HepG2 (cell line): ENCODE results near the gene RANBP2. TPM values are rescaled to one million over a fixed set of nuclear protein-coding genes. Genes with fewer than 3 reads are reported as not detected.
A peak's percentile ranks its signal among the peaks of the same experiment; 100 is the strongest.

Source experiments
- CENPT ChIP-seq: sonication (generic); formaldehyde crosslinking; IDR thresholded peaks from 2 replicates; pipeline ENCODE4 v1.8.0; 2022; ENCODE audit warnings: low read depth, mild to moderate bottlenecking, moderate library complexity, missing genetic modification reagents
- CHD2 ChIP-seq: IDR thresholded peaks from 2 replicates; pipeline ENCODE4 v1.6.1; 2011; ENCODE audit warnings: low read depth, low read length, improper control_type of control experiment
- CREB3 ChIP-seq: sonication (generic); formaldehyde crosslinking; IDR thresholded peaks from 2 replicates; pipeline ENCODE4 v1.5.0; 2020; ENCODE audit warnings: missing genetic modification reagents
- DDIT3 ChIP-seq: sonication (generic); formaldehyde crosslinking; IDR thresholded peaks from 2 replicates; pipeline ENCODE4 v1.4.0; 2020; ENCODE audit warnings: mild to moderate bottlenecking, missing genetic modification reagents
- DNMT3B ChIP-seq: conservative IDR thresholded peaks from 2 replicates; pipeline ENCODE4 v1.6.1; 2016; ENCODE audit warnings: missing biosample characterization, control low read depth
- FOXC1 ChIP-seq: sonication (generic); formaldehyde crosslinking; IDR thresholded peaks from 2 replicates; pipeline ENCODE4 v1.8.0; 2022; ENCODE audit warnings: mild to moderate bottlenecking, missing genetic modification reagents, borderline replicate concordance
- HDAC1 ChIP-seq: sonication (generic); formaldehyde crosslinking; IDR thresholded peaks from 2 replicates; pipeline ENCODE4 v1.5.1; 2020; ENCODE audit warnings: mild to moderate bottlenecking, missing genetic modification reagents
- HINFP ChIP-seq: sonication (generic); formaldehyde crosslinking; IDR thresholded peaks from 2 replicates; pipeline ENCODE4 v1.4.0; 2020; ENCODE audit warnings: low read depth, mild to moderate bottlenecking, missing genetic modification reagents
- PCBP2 ChIP-seq: fragments of 200-400 bp; formaldehyde crosslinking; optimal IDR thresholded peaks from 2 replicates; pipeline ENCODE3; 2018; ENCODE audit warnings: low read length, low read depth; ENCODE audit not compliant: poor library complexity, severe bottlenecking
- TGIF2 ChIP-seq: IDR thresholded peaks from 2 replicates; pipeline ENCODE4 v1.6.1; 2016; ENCODE audit warnings: control low read depth, missing compliant biosample characterization
- ZBTB26 ChIP-seq: IDR thresholded peaks from 2 replicates; pipeline ENCODE4 v1.6.1; 2016; ENCODE audit warnings: missing compliant biosample characterization, missing genetic modification reagents, borderline replicate concordance
- ZNF20 ChIP-seq: sonication (generic); formaldehyde crosslinking; IDR thresholded peaks from 2 replicates; pipeline ENCODE4 v1.4.0; 2020; ENCODE audit warnings: mild to moderate bottlenecking, moderate library complexity, missing genetic modification reagents
- ZNF354B ChIP-seq: sonication (generic); formaldehyde crosslinking; IDR thresholded peaks from 2 replicates; pipeline ENCODE4 v1.8.0; 2022; ENCODE audit warnings: mild to moderate bottlenecking, missing genetic modification reagents
- ZNF407 ChIP-seq: sonication (generic); formaldehyde crosslinking; IDR thresholded peaks from one replicate; pipeline ENCODE4 v1.5.1; 2020; ENCODE audit warnings: mild to moderate bottlenecking, missing genetic modification reagents; ENCODE audit errors: not compliant biosample characterization
- ZNF777 ChIP-seq: sonication (generic); formaldehyde crosslinking; IDR thresholded peaks from 2 replicates; pipeline ENCODE4 v1.4.0; 2020; ENCODE audit warnings: missing genetic modification reagents
- ZNF879 ChIP-seq: sonication (generic); formaldehyde crosslinking; IDR thresholded peaks from 2 replicates; pipeline ENCODE4 v1.8.1; 2023; ENCODE audit warnings: missing genetic modification reagents
- polyA plus RNA-seq, 8 experiments: library from polyadenylated mRNA; depleted of rRNA in 3 of 8; stranded (reverse) in 7 of 8; unstranded in 1 of 8; fragments of >200 nt; fragmentation: Illumina TruSeq in 4 of 8; extraction: Trizol in 4 of 8; gene quantifications; 2 replicates each; pipeline versions ENCODE4 v1.2.1 to v1.2.3, GENCODE V29; 2011 to 2016; ENCODE audit warnings: low read depth in 4 of 8, missing spikeins in 1 of 8, mixed read lengths in 1 of 8; ENCODE audit not compliant: insufficient read depth in 1 of 8
- total RNA-seq, 5 experiments: library from RNA; depleted of rRNA; stranded (reverse); fragments of >200 nt; fragmentation: Illumina TruSeq; extraction: Trizol; gene quantifications; 2 replicates each; pipeline ENCODE4 v1.2.3, GENCODE V29; 2016; ENCODE audit warnings: low read depth in 1 of 5

RANBP2 gene
- total and polyA plus RNA-seq, 2 of the 13 experiments (the other 11 are each of a cell fraction or from before 2014, with no cell fraction given) = 12.2 to 87.0 TPM

- peak; percentile 98 for TF ChIP-seq CREB3
- no peak for TF ChIP-seq ZNF354B (CRISPR knock-in tag)
- peak; percentile 83 for TF ChIP-seq TGIF2 (CRISPR knock-in tag)
- peak; percentile 99 for TF ChIP-seq FOXC1 (CRISPR knock-in tag)
- no peak for TF ChIP-seq DNMT3B (CRISPR knock-in tag)
- TF ChIP-seq CENPT (CRISPR knock-in tag) = peak; percentile 95
- no peak for TF ChIP-seq DDIT3 (CRISPR knock-in tag)
- TF ChIP-seq ZNF777 (CRISPR knock-in tag) = peak; percentile 97
- TF ChIP-seq ZBTB26 = peak; percentile 93; the same call in 1 of the 2 replicates
- no peak for TF ChIP-seq ZNF20
- peak; percentile 99 for TF ChIP-seq HDAC1 (CRISPR knock-in tag)
- no peak for TF ChIP-seq PCBP2
- TF ChIP-seq CHD2 = peak; percentile 48; the same call in 1 of the 2 replicates
- TF ChIP-seq HINFP = peak; percentile 95
- peak; percentile 98 for TF ChIP-seq ZNF407 (CRISPR knock-in tag)
- peak; percentile 68; the same call in 1 of the 2 replicates for TF ChIP-seq ZNF879
Measured at GRCh38 chr2:108719149-108720044, at the start of gene RANBP2 (continued).
